Measurements from ENCODE around the gene CHGA. TPM values are rescaled to one million over a fixed set of nuclear protein-coding genes. Genes with fewer than 3 reads are reported as not detected.

The CHGA gene
- total RNA-seq, 2 donors from 2014 or later: 69.5 to 80.1 TPM

GRCh38 chr14:92917956-92918355 is 5.0 kb upstream of the CHGA start:
- Histone ChIP-seq H3K4me3 (no peak overlapping the region), H3K27ac (no peak overlapping the region), H3K9me3 (no peaks in the 10 kb centered on the region), H3K27me3 (no peaks in the 10 kb centered on the region), H3K4me1 (peaks cover 3% of the 10 kb centered on the region), H3K36me3 (replicated peaks in 1 of 2; ENCODE audit: insufficient read depth in 1 of 2, low read depth in 2 of 2) (no peaks in the 10 kb centered on the region)
- TF ChIP-seq POLR2A (IDR thresholded peaks at IDR 0.05) (no peak), CTCF (IDR thresholded peaks at IDR 0.05) (no peak)
- no peak for ATAC-seq
- 88 to 89% methylated on average over 7 of the region's 7 CpGs for WGBS, 2 donors
- intact Hi-C loops (cut with DNase I): no loop called here
- DNase-seq: no peak

GRCh38 chr14:92920001-92920400 is 2.9 kb upstream of the CHGA start:
- ATAC-seq: no peak
- H3K36me3 ChIP-seq (replicated peaks in 1 of 2; ENCODE audit: insufficient read depth in 1 of 2, low read depth in 2 of 2): no peaks in the 10 kb centered on the region
- WGBS, 2 donors: 89 to 96% methylated on average over 15 of the region's 15 CpGs
- TF ChIP-seq POLR2A (IDR thresholded peaks at IDR 0.05) (no peak), CTCF (IDR thresholded peaks at IDR 0.05) (no peak)
- peaks cover 9% of the 10 kb centered on the region for H3K4me1 ChIP-seq
- no peak overlapping the region for H3K27ac ChIP-seq
- no peak for DNase-seq
- intact Hi-C loops (cut with DNase I): no loop called here
- H3K4me3 ChIP-seq: no peak overlapping the region
- no peaks in the 10 kb centered on the region for H3K9me3 ChIP-seq
- H3K27me3 ChIP-seq: no peaks in the 10 kb centered on the region

GRCh38 chr14:92922155-92922735 is 705 bp upstream of the CHGA start:
- H3K9me3 ChIP-seq: no peaks in the 10 kb centered on the region
- intact Hi-C loops (cut with DNase I): no loop called here
- DNase-seq (peak in 1 of 4 donors; percentile 50), ATAC-seq (no peak)
- H3K27ac ChIP-seq: no peak overlapping the region
- peak in 1 of 3 donors; percentile 15 for TF ChIP-seq POLR2A (IDR thresholded peaks at IDR 0.05)
- TF ChIP-seq CTCF (IDR thresholded peaks at IDR 0.05): no peak
- peaks cover 9% of the 10 kb centered on the region for H3K4me1 ChIP-seq
- no peak overlapping the region for H3K4me3 ChIP-seq
- no peaks in the 10 kb centered on the region for H3K27me3 ChIP-seq
- no peaks in the 10 kb centered on the region for H3K36me3 ChIP-seq (replicated peaks in 1 of 2; ENCODE audit: insufficient read depth in 1 of 2, low read depth in 2 of 2)
- WGBS, 2 donors: 31 to 36% methylated on average over 4 of the region's 4 CpGs

GRCh38 chr14:92923744-92924103 is 774 bp downstream of the CHGA start:
- no peak for DNase-seq
- no peak for TF ChIP-seq POLR2A (IDR thresholded peaks at IDR 0.05)
- no peak for TF ChIP-seq CTCF (IDR thresholded peaks at IDR 0.05)
- Histone ChIP-seq H3K27ac (no peak overlapping the region), H3K36me3 (replicated peaks in 1 of 2; ENCODE audit: insufficient read depth in 1 of 2, low read depth in 2 of 2) (no peaks in the 10 kb centered on the region), H3K4me3 (no peak overlapping the region), H3K9me3 (no peaks in the 10 kb centered on the region), H3K4me1 (peaks cover 9% of the 10 kb centered on the region), H3K27me3 (no peaks in the 10 kb centered on the region)
- ATAC-seq: no peak
- intact Hi-C loops (cut with DNase I): no loop called here
- WGBS, 2 donors: 57 to 62% methylated on average over 7 to 8 of the region's 8 CpGs

GRCh38 chr14:92924247-92924646 is 1.3 kb downstream of the CHGA start:
- H3K27me3 ChIP-seq: no peaks in the 10 kb centered on the region
- TF ChIP-seq POLR2A (IDR thresholded peaks at IDR 0.05) (no peak), CTCF (IDR thresholded peaks at IDR 0.05) (no peak)
- DNase-seq (no peak), ATAC-seq (no peak)
- no peak overlapping the region for H3K27ac ChIP-seq
- H3K36me3 ChIP-seq (replicated peaks in 1 of 2; ENCODE audit: insufficient read depth in 1 of 2, low read depth in 2 of 2): no peaks in the 10 kb centered on the region
- 18 to 49% methylated on average over 2 to 5 of the region's 5 CpGs for WGBS, 2 donors
- intact Hi-C loops (cut with DNase I): no loop called here
- no peak overlapping the region for H3K4me3 ChIP-seq
- peaks cover 9% of the 10 kb centered on the region for H3K4me1 ChIP-seq
- H3K9me3 ChIP-seq: no peaks in the 10 kb centered on the region
